HepG2 (cell line): Measurements from ENCODE around the gene DDX17. TPM values are rescaled to one million over a fixed set of nuclear protein-coding genes. Genes with fewer than 3 reads are reported as not detected.

Experiments used
- DR1 ChIP-seq: sonication (generic); formaldehyde crosslinking; IDR thresholded peaks from 2 replicates; pipeline ENCODE4 v1.8.0; 2021; ENCODE audit warnings: mild to moderate bottlenecking, missing genetic modification reagents, inconsistent platforms
- KMT2A ChIP-seq: sonication (generic); formaldehyde crosslinking; IDR thresholded peaks from 2 replicates; pipeline ENCODE4 v1.4.0; 2020; ENCODE audit warnings: missing genetic modification reagents
- NFYC ChIP-seq: IDR thresholded peaks from 2 replicates; pipeline ENCODE4 v1.6.1; 2016; ENCODE audit warnings: missing genetic modification reagents, missing compliant biosample characterization
- NRL ChIP-seq: sonication (generic); formaldehyde crosslinking; IDR thresholded peaks from 2 replicates; pipeline ENCODE4 v1.5.0; 2020; ENCODE audit warnings: missing genetic modification reagents, mild to moderate bottlenecking, moderate library complexity, borderline replicate concordance
- PCBP1 ChIP-seq: fragments of 200-400 bp; formaldehyde crosslinking; IDR thresholded peaks from 2 replicates; pipeline ENCODE4 v1.6.1; 2017; ENCODE audit warnings: mild to moderate bottlenecking, low read depth, low read length, borderline replicate concordance
- POGZ ChIP-seq: sonication (generic); formaldehyde crosslinking; IDR thresholded peaks from 2 replicates; pipeline ENCODE4 v1.4.0; 2020; ENCODE audit warnings: mild to moderate bottlenecking, missing genetic modification reagents
- PTBP1 ChIP-seq: fragments of 200-400 bp; formaldehyde crosslinking; IDR thresholded peaks from 2 replicates; pipeline ENCODE4 v1.6.1; 2018; ENCODE audit warnings: low read length, low read depth; ENCODE audit not compliant: poor library complexity, severe bottlenecking
- TEAD3 ChIP-seq: optimal IDR thresholded peaks from 2 replicates; pipeline ENCODE3; 2016; ENCODE audit warnings: borderline replicate concordance
- U2AF1 ChIP-seq: fragments of 200-400 bp; formaldehyde crosslinking; optimal IDR thresholded peaks from 2 replicates; pipeline ENCODE3; 2017; ENCODE audit warnings: mild to moderate bottlenecking, low read depth, low read length
- ZNF350 ChIP-seq: sonication (generic); formaldehyde crosslinking; IDR thresholded peaks from 2 replicates; pipeline ENCODE4 v1.4.0; 2020; ENCODE audit warnings: mild to moderate bottlenecking, low read depth, missing genetic modification reagents, borderline replicate concordance
- ZNF432 ChIP-seq: sonication (generic); formaldehyde crosslinking; IDR thresholded peaks from 2 replicates; pipeline ENCODE4 v1.5.0; 2020; ENCODE audit warnings: missing genetic modification reagents, mild to moderate bottlenecking, borderline replicate concordance
- ZNF615 ChIP-seq: sonication (generic); formaldehyde crosslinking; IDR thresholded peaks from 2 replicates; pipeline ENCODE4 v1.5.0; 2020; ENCODE audit warnings: mild to moderate bottlenecking, missing genetic modification reagents, borderline replicate concordance
- ZSCAN9 ChIP-seq: IDR thresholded peaks from 2 replicates; pipeline ENCODE4 v1.6.1; 2016; ENCODE audit warnings: borderline replicate concordance
- polyA plus RNA-seq, 8 experiments: library from polyadenylated mRNA; depleted of rRNA in 3 of 8; stranded (reverse) in 7 of 8; unstranded in 1 of 8; fragments of >200 nt; fragmentation: Illumina TruSeq in 4 of 8; extraction: Trizol in 4 of 8; gene quantifications; 2 replicates each; pipeline versions ENCODE4 v1.2.1 to v1.2.3, GENCODE V29; 2011 to 2016; ENCODE audit warnings: low read depth in 4 of 8, missing spikeins in 1 of 8, mixed read lengths in 1 of 8; ENCODE audit not compliant: insufficient read depth in 1 of 8
- total RNA-seq, 5 experiments: library from RNA; depleted of rRNA; stranded (reverse); fragments of >200 nt; fragmentation: Illumina TruSeq; extraction: Trizol; gene quantifications; 2 replicates each; pipeline ENCODE4 v1.2.3, GENCODE V29; 2016; ENCODE audit warnings: low read depth in 1 of 5
- TF ChIP-seq, protein P1 (sequence below): sonication (generic); formaldehyde crosslinking; IDR thresholded peaks from 2 replicates; pipeline ENCODE4 v1.5.1; 2020; ENCODE audit warnings: mild to moderate bottlenecking, moderate library complexity, missing genetic modification reagents
- TF ChIP-seq, protein P2 (sequence below): sonication (generic); formaldehyde crosslinking; conservative IDR thresholded peaks from 2 replicates; pipeline ENCODE4 v1.4.0; 2020; ENCODE audit warnings: missing genetic modification reagents
- TF ChIP-seq, protein P3 (sequence below), 2 experiments: sonication (generic) in 1 of 2; formaldehyde crosslinking in 1 of 2; IDR thresholded peaks; 2 replicates each; pipeline versions ENCODE4 v1.4.0 to v1.6.1; 2016 to 2020; ENCODE audit warnings: borderline replicate concordance in 1 of 2, low read depth in 1 of 2, mild to moderate bottlenecking in 1 of 2, missing genetic modification reagents in 1 of 2
- TF ChIP-seq, protein P4 (sequence below): sonication (generic); formaldehyde crosslinking; IDR thresholded peaks from 2 replicates; pipeline ENCODE4 v1.4.0; 2020; ENCODE audit warnings: missing genetic modification reagents, borderline replicate concordance

The DDX17 gene
- total and polyA plus RNA-seq, 2 of the 13 experiments (the other 11 are each of a cell fraction or from before 2014, with no cell fraction given), result 238 to 344 TPM

DNA sequence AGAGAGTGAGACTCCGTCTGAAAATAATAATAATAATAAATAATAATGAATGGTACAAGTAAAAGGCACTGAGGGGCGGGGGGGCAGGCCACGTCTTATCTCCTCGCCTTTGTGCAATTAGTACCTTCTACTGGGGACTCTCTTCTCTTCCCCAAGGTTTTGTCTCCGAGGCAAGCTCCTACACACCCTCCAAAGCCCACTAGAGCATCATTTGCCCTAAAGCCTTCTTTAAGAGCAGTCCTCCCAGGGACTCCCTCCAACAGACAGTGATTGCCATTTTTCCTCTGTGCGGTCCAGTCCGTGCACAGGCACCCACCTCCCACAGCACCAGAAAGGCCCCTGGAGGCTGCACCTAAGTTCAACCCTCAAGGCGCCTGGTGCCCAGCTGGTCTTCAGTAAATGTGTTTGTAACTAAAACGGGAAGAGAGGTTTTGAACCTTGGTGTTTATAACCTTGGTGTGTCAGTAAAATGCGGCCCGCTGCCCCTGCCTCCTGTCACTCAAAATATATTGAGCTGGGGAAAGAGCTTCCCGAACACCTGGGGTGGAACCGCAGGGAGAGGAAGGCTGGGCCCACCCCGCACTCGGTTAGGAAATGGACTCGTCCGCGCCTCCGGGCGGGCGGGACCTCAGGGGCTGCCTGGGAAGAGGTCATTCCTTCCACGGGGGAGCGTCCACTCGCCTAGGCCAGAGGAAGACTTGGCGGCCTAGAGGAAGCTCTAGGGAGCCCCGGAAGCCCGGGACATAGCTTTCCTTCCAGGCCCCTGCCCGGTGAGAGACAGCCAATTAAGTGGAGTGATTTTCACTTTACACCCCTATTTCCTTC is 42.9 kb downstream of the DDX17 start (continued):
- TF ChIP-seq PTBP1 (no peak), ZNF615 (no peak), ZSCAN9 (CRISPR knock-in tag) (no peak), POGZ (CRISPR knock-in tag) (peak; percentile 59), DR1 (CRISPR knock-in tag) (no peak), KMT2A (CRISPR knock-in tag) (no peak; the same call in 1 of the 2 replicates), ZNF350 (CRISPR knock-in tag) (no peak; the same call in 1 of the 2 replicates), U2AF1 (no peak), NFYC (no peak), ZNF432 (no peak), TEAD3 (CRISPR knock-in tag) (peak; percentile 97), NRL (no peak), PCBP1 (no peak)
- TF ChIP-seq, protein P1, sequence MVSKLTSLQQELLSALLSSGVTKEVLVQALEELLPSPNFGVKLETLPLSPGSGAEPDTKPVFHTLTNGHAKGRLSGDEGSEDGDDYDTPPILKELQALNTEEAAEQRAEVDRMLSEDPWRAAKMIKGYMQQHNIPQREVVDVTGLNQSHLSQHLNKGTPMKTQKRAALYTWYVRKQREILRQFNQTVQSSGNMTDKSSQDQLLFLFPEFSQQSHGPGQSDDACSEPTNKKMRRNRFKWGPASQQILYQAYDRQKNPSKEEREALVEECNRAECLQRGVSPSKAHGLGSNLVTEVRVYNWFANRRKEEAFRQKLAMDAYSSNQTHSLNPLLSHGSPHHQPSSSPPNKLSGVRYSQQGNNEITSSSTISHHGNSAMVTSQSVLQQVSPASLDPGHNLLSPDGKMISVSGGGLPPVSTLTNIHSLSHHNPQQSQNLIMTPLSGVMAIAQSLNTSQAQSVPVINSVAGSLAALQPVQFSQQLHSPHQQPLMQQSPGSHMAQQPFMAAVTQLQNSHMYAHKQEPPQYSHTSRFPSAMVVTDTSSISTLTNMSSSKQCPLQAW (CRISPR knock-in tag), result no peak
- TF ChIP-seq, protein P2, sequence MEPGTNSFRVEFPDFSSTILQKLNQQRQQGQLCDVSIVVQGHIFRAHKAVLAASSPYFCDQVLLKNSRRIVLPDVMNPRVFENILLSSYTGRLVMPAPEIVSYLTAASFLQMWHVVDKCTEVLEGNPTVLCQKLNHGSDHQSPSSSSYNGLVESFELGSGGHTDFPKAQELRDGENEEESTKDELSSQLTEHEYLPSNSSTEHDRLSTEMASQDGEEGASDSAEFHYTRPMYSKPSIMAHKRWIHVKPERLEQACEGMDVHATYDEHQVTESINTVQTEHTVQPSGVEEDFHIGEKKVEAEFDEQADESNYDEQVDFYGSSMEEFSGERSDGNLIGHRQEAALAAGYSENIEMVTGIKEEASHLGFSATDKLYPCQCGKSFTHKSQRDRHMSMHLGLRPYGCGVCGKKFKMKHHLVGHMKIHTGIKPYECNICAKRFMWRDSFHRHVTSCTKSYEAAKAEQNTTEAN (CRISPR knock-in tag), result no peak
- TF ChIP-seq, protein P3, sequence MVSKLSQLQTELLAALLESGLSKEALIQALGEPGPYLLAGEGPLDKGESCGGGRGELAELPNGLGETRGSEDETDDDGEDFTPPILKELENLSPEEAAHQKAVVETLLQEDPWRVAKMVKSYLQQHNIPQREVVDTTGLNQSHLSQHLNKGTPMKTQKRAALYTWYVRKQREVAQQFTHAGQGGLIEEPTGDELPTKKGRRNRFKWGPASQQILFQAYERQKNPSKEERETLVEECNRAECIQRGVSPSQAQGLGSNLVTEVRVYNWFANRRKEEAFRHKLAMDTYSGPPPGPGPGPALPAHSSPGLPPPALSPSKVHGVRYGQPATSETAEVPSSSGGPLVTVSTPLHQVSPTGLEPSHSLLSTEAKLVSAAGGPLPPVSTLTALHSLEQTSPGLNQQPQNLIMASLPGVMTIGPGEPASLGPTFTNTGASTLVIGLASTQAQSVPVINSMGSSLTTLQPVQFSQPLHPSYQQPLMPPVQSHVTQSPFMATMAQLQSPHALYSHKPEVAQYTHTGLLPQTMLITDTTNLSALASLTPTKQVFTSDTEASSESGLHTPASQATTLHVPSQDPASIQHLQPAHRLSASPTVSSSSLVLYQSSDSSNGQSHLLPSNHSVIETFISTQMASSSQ (IDR thresholded peaks at IDR 0.05; ENCODE audit: low read depth), result no peak
- TF ChIP-seq, protein P3 (CRISPR knock-in tag; IDR thresholded peaks at IDR 0.05; ENCODE audit: borderline replicate concordance), result no peak
- TF ChIP-seq, protein P4, sequence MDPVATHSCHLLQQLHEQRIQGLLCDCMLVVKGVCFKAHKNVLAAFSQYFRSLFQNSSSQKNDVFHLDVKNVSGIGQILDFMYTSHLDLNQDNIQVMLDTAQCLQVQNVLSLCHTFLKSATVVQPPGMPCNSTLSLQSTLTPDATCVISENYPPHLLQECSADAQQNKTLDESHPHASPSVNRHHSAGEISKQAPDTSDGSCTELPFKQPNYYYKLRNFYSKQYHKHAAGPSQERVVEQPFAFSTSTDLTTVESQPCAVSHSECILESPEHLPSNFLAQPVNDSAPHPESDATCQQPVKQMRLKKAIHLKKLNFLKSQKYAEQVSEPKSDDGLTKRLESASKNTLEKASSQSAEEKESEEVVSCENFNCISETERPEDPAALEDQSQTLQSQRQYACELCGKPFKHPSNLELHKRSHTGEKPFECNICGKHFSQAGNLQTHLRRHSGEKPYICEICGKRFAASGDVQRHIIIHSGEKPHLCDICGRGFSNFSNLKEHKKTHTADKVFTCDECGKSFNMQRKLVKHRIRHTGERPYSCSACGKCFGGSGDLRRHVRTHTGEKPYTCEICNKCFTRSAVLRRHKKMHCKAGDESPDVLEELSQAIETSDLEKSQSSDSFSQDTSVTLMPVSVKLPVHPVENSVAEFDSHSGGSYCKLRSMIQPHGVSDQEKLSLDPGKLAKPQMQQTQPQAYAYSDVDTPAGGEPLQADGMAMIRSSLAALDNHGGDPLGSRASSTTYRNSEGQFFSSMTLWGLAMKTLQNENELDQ (CRISPR knock-in tag), result no peak
